HFF-Myc (cell line): ENCODE results near the gene UQCC3.

ENCODE experiments used
- DNase-seq: peaks from one replicate; pipeline ENCODE4 v3.0.0-alpha.2; 2011; ENCODE audit warnings: low read depth; ENCODE audit errors: extremely low read depth
- H3K4me3 ChIP-seq: replicated peaks from 2 replicates; pipeline ENCODE4 v1.5.1; 2011; ENCODE audit warnings: low read depth, mild to moderate bottlenecking, control low read depth, low read length
- TF ChIP-seq, protein P1 (sequence below): IDR thresholded peaks from 2 replicates; pipeline ENCODE4 v1.5.1; 2012; ENCODE audit warnings: mild to moderate bottlenecking, low read depth, low read length, control low read depth; ENCODE audit errors: missing control alignments

Gene UQCC3

DNA sequence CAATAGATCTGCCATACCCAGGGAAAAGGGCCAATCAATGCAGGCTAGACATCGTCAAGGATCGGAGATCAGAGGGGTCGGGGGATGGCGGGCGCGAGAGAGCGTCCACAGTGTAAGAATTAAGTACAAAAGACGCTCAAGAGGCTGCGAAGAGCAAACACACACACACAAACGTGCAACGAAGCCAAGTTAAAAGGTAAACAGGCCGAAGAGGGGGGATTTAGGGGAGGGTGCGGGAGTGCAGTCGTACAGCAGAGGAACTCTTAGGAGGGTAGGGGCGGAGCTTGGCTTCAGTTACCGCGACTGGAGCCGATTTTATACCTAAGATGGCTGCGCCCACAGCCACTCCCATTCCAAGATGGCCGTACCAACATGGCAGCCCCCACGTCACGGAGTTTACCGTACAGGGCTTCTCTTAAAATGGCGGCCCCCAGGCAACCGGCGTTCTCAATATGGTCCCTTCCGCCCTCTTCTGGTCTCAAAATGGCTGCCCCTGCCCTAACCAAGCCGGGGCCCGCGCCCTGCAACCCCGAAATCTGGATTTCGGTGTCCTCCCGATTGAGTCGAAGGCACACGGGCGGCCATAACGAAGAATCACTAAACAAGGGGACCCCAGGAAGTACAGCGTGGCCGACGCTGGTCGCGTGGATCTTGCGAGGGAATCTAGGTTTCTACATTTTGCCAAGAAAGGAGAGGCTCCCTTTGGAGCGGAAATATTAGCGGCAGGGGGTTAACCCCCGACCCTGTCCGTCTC lies 38.0 kb downstream of the UQCC3 start:
- peak overlapping the region; percentile 46 for H3K4me3 ChIP-seq
- TF ChIP-seq, protein P1, sequence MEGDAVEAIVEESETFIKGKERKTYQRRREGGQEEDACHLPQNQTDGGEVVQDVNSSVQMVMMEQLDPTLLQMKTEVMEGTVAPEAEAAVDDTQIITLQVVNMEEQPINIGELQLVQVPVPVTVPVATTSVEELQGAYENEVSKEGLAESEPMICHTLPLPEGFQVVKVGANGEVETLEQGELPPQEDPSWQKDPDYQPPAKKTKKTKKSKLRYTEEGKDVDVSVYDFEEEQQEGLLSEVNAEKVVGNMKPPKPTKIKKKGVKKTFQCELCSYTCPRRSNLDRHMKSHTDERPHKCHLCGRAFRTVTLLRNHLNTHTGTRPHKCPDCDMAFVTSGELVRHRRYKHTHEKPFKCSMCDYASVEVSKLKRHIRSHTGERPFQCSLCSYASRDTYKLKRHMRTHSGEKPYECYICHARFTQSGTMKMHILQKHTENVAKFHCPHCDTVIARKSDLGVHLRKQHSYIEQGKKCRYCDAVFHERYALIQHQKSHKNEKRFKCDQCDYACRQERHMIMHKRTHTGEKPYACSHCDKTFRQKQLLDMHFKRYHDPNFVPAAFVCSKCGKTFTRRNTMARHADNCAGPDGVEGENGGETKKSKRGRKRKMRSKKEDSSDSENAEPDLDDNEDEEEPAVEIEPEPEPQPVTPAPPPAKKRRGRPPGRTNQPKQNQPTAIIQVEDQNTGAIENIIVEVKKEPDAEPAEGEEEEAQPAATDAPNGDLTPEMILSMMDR: no peak
- peak; percentile 95 for DNase-seq

GRCh38 chr11:62710001-62710345 lies 38.5 kb downstream of the UQCC3 start:
- TF ChIP-seq, protein P1: no peak
- peak overlapping the region; percentile 46 for H3K4me3 ChIP-seq
- DNase-seq: no peak

GRCh38 chr11:62712276-62712812 lies 40.9 kb downstream of the UQCC3 start:
- no peak overlapping the region for H3K4me3 ChIP-seq
- TF ChIP-seq, protein P1: no peak
- no peak for DNase-seq

DNA sequence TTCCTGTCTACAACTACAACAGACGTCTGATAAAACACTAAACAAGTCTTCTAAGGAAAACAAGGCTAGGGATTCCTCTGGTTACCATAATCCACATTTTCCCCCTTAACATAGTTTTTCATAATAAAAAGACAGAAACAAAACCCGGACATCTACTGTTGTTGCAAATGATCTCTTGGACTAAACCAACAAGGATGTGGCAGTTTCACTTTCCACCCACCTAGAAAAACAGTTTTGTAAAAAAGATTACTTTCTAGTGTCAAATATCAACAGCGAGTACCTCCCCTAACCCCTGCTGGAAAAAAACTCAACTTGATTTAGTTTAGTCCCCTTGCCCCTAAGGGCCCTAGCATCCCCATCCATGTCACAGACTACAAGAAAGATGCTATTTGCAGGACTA lies 41.4 kb downstream of the UQCC3 start:
- H3K4me3 ChIP-seq: no peak overlapping the region
- TF ChIP-seq, protein P1: no peak
- no peak for DNase-seq

DNA sequence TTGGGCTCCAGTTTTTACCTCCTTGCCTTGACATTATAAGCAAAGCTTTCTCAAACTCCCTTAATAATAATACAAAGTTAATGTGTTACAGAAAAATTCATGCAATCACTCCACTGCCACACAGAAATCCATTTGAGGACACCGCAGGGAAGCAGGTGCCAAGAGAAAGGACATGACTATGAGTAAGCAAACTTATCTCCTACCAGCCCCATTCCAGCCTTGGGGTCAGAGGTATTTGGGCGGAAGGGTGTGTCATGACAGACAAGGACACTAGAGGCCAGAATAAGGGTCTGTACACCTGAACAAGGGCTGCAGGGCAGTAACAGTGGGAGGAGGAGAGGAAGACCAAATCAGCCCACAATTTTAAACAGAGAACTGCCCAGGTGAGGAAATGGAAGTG lies 41.9 kb downstream of the UQCC3 start:
- TF ChIP-seq, protein P1: no peak
- no peak for DNase-seq
- H3K4me3 ChIP-seq: no peak overlapping the region

DNA sequence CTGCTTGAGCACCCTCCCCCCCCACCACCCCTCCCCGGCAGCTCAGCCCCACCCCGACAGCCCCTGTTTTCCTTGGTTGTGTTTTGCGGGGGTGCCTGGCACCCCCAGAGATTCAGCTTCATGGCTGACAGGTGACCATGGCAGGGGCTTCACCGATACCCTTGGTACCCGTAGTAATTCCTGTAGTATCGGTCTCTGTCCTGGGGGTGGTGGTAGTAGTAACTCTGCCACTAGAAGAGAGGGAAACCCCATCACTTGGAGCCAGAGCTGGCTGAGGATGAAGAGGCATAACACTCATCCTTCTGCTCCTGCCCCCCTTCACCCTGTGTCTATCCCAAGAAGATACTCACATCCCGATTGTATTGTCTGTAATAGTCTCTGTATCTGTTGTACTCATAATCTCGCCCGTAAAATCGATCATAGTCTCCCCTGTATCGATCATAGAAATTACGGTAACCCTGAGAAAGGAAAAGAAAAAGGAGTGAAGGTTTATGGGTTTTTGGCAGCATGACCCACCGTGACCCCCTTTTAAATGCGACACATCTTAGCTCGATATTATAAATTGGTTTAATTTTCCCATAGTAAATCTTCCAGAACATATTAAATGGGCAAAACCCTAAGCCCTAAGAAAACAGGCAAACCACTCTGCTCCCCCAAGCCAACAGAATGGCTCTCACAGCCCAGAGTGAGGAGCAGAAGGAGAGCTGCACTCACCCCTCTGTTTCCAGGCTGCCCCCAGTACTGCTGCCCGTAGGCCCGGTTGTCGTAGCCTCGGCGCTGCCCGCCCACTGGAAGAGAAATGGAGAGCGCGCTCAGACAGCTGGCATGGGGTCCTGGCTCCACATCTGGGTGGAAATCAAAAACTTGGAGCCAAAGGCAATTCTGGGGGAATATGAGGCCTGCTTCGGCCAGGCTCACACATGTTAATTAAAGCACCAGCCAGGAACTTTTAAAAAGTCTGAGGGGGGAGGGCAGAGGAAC lies 44.0 kb downstream of the UQCC3 start:
- no peak overlapping the region for H3K4me3 ChIP-seq
- no peak for DNase-seq
- TF ChIP-seq, protein P1: no peak
